B cell (primary cell): ENCODE measurements around the gene ST8SIA5. TPM values are rescaled to one million over a fixed set of nuclear protein-coding genes. Genes with fewer than 3 reads are reported as not detected.

Experiments
- ATAC-seq: fragments of 200-7000 bp; cut with Tn5 transposase; one replicate; pipeline ENCODE4 v1.10.0; 2021; ENCODE audit warnings: low read depth, mild to moderate bottlenecking, moderate number of reproducible peaks, moderate library complexity
- CTCF ChIA-PET: fragments of 350-600 bp; sonication (Branson Sonifier 250); formaldehyde crosslinking; loops from one replicate; lab custom pipeline; 2021; ENCODE audit warnings: antibody characterized with exemption, inconsistent platforms; lab: Charles Lee
- POLR2A ChIA-PET: fragments of 350-600 bp; sonication (Branson Sonifier 250); formaldehyde crosslinking; loops from one replicate; lab custom pipeline; 2021; ENCODE audit warnings: antibody characterized with exemption; lab: Charles Lee
- DNase-seq: peaks from one replicate; pipeline ENCODE4 v3.0.0; 2013
- H2AFZ ChIP-seq: 2 replicates; pipeline ENCODE4 v1.6.1; 2012; ENCODE audit warnings: mild to moderate bottlenecking, low read depth, low read length; ENCODE audit not compliant: insufficient read depth, poor library complexity, severe bottlenecking
- H3K27ac ChIP-seq, 2 donors: 1 replicate in 1 of 2; 2 replicates in 1 of 2; pipeline ENCODE4 v1.5.1; 2012 to 2013; ENCODE audit warnings: low read length in 2 of 2, mild to moderate bottlenecking in 2 of 2, moderate library complexity in 1 of 2
- H3K27me3 ChIP-seq, 4 experiments: fragments of 200-600 bp in 1 of 4; sonication (generic) in 1 of 4; replicated peaks in 1 of 4; 1 replicate in 2 of 4; 2 replicates in 2 of 4; pipeline versions ENCODE4 v1.6.1 to v1.7.0; 2013 to 2016; ENCODE audit warnings: low read length in 3 of 4, mild to moderate bottlenecking in 2 of 4, mixed read lengths in 1 of 4, moderate library complexity in 1 of 4; ENCODE audit not compliant: insufficient read depth in 4 of 4, control insufficient read depth in 3 of 4; ENCODE audit errors: control extremely low read depth in 1 of 4
- H3K36me3 ChIP-seq, 2 experiments: replicated peaks in 1 of 2; 1 replicate in 1 of 2; 2 replicates in 1 of 2; pipeline versions ENCODE4 v1.6.1 to v1.7.1; 2013; ENCODE audit warnings: low read length in 1 of 2; ENCODE audit not compliant: insufficient read depth in 2 of 2, control insufficient read depth in 1 of 2; ENCODE audit errors: control extremely low read depth in 1 of 2, extremely low read depth in 1 of 2
- H3K4me1 ChIP-seq, 2 donors: fragments of 200-600 bp in 1 of 2; sonication (generic) in 1 of 2; 1 replicate in 1 of 2; 2 replicates in 1 of 2; pipeline versions ENCODE4 v1.5.1 to v1.6.1; 2013 to 2017; ENCODE audit warnings: low read length in 2 of 2; ENCODE audit not compliant: control insufficient read depth in 2 of 2, insufficient read depth in 2 of 2
- H3K4me2 ChIP-seq: replicated peaks from 2 replicates; pipeline ENCODE3; 2012; ENCODE audit warnings: mild to moderate bottlenecking, low read depth, low read length; ENCODE audit not compliant: poor library complexity, severe bottlenecking
- H3K4me3 ChIP-seq, 5 experiments: fragments of 200-600 bp in 1 of 5; sonication (generic) in 1 of 5; 1 replicate in 3 of 5; 2 replicates in 2 of 5; pipeline versions ENCODE4 v1.5.1 to v1.7.0; 2011 to 2016; ENCODE audit warnings: low read length in 4 of 5, mild to moderate bottlenecking in 4 of 5, low read depth in 2 of 5, control low read depth in 1 of 5, moderate library complexity in 1 of 5; ENCODE audit not compliant: insufficient read depth in 1 of 5; ENCODE audit errors: control extremely low read depth in 1 of 5, extremely low read depth in 1 of 5
- H3K79me2 ChIP-seq: fragments of 200-600 bp; sonication (generic); one replicate; pipeline ENCODE4 v1.6.0; 2016; ENCODE audit warnings: low read length; ENCODE audit not compliant: control insufficient read depth, insufficient read depth
- H3K9ac ChIP-seq: fragments of 200-600 bp; sonication (generic); 2 replicates; pipeline ENCODE4 v1.6.1; 2017; ENCODE audit warnings: mild to moderate bottlenecking, low read length, moderate library complexity
- H3K9me3 ChIP-seq, 3 donors: one replicate each; pipeline versions ENCODE4 v1.6.1 to v1.7.1; 2013; ENCODE audit warnings: low read length in 2 of 3; ENCODE audit not compliant: control insufficient read depth in 2 of 3, insufficient read depth in 1 of 3; ENCODE audit errors: control extremely low read depth in 1 of 3
- H4K20me1 ChIP-seq: 2 replicates; pipeline ENCODE4 v1.6.0; 2012; ENCODE audit warnings: mild to moderate bottlenecking, low read length; ENCODE audit not compliant: insufficient read depth, control insufficient read depth, poor library complexity, severe bottlenecking
- H3K27ac Mint-ChIP-seq: one replicate; pipeline ENCODE4 v1.8.0; 2021; ENCODE audit warnings: mixed read lengths
- H3K27me3 Mint-ChIP-seq: one replicate; pipeline ENCODE4 v1.8.0; 2021; ENCODE audit warnings: mixed read lengths
- H3K4me1 Mint-ChIP-seq: one replicate; pipeline ENCODE4 v1.8.0; 2021; ENCODE audit warnings: mixed read lengths
- H3K4me3 Mint-ChIP-seq: one replicate; pipeline ENCODE4 v1.8.0; 2021; ENCODE audit warnings: mixed read lengths
- H3K9me3 Mint-ChIP-seq: one replicate; pipeline ENCODE4 v1.8.0; 2022; ENCODE audit warnings: mixed read lengths; ENCODE audit not compliant: insufficient read depth
- CTCF ChIP-seq: fragments of 200-600 bp; IDR thresholded peaks from one replicate; pipeline ENCODE4 v1.8.0; 2022; ENCODE audit warnings: antibody characterized with exemption, mild to moderate bottlenecking
- EZH2 ChIP-seq: IDR thresholded peaks from 2 replicates; pipeline ENCODE4 v1.6.1; 2012; ENCODE audit warnings: borderline replicate concordance, low read depth, mild to moderate bottlenecking, moderate library complexity, low read length; ENCODE audit not compliant: insufficient read depth, poor library complexity, severe bottlenecking
- whole genome bisulfite sequencing: methylation state at CpG from one replicate; pipeline ENCODE4 v1.1.5; 2013; ENCODE audit warnings: missing lambda C conversion rate; ENCODE audit not compliant: insufficient coverage; 5-methylcytosine and 5-hydroxymethylcytosine counted together
- intact Hi-C: fragments of 100-400 bp; cut with micrococcal nuclease; formaldehyde crosslinking; loops from one replicate; pipeline ENCODE4 v1.10.0; 2022
- polyA plus RNA-seq: library from polyadenylated mRNA; depleted of rRNA; stranded (reverse); fragments of >200 nt; gene quantifications from 2 replicates; pipeline ENCODE4 v1.2.3, GENCODE V29; 2012
- total RNA-seq, 2 donors: library from RNA; stranded (reverse); fragments of 120-200 nt in 1 of 2; gene quantifications; 1 replicate in 1 of 2; 2 replicates in 1 of 2; pipeline versions ENCODE4 v1.2.3 to v1.2.4, GENCODE V29; 2013 to 2022

The ST8SIA5 gene
- total and polyA plus RNA-seq, 2 donors (not counting 1 experiment from before 2014, with no cell fraction given), result not detected

GRCh38 chr18:46650681-46651080, 106.2 kb downstream of the ST8SIA5 start:
- Histone ChIP-seq H3K27me3 (no peaks in the 10 kb centered on the region), H3K36me3 (no peaks in the 10 kb centered on the region), H3K4me1 (no peaks in the 10 kb centered on the region), H3K4me2 (no peak overlapping the region), H3K9me3 (no peaks in the 10 kb centered on the region), H3K79me2 (no peaks in the 10 kb centered on the region), H3K9ac (no peak overlapping the region), H4K20me1 (no peaks in the 10 kb centered on the region), H3K4me3 (no peak overlapping the region), H3K27ac (no peak overlapping the region), H2AFZ (no peak overlapping the region)
- intact Hi-C loops, result no loop called here
- H3K27ac Mint-ChIP-seq, result no peak overlapping the region
- no peak for TF ChIP-seq EZH2
- no peak for TF ChIP-seq CTCF
- no peaks in the 10 kb centered on the region for H3K4me1 Mint-ChIP-seq
- no peaks in the 10 kb centered on the region for H3K9me3 Mint-ChIP-seq
- ChIA-PET CTCF (no interaction called here), POLR2A (no interaction called here)
- peaks cover 4% of the 10 kb centered on the region for H3K27me3 Mint-ChIP-seq
- no CpG with 5 or more reads among the region's 4 CpGs for WGBS
- ATAC-seq (no peak), DNase-seq (no peak)
- H3K4me3 Mint-ChIP-seq, result no peak overlapping the region

GRCh38 chr18:46649071-46649862, 107.6 kb downstream of the ST8SIA5 start:
- no peaks in the 10 kb centered on the region for H3K9me3 ChIP-seq
- H3K27ac ChIP-seq, result no peak overlapping the region
- H3K27ac Mint-ChIP-seq, result no peak overlapping the region
- DNase-seq, result no peak
- no peaks in the 10 kb centered on the region for H3K9me3 Mint-ChIP-seq
- H3K4me1 ChIP-seq, result no peaks in the 10 kb centered on the region
- TF ChIP-seq EZH2, result no peak
- no peak for TF ChIP-seq CTCF
- H3K4me3 Mint-ChIP-seq, result no peak overlapping the region
- ATAC-seq, result no peak
- H4K20me1 ChIP-seq, result no peaks in the 10 kb centered on the region
- H3K4me1 Mint-ChIP-seq, result no peaks in the 10 kb centered on the region
- no peak overlapping the region for H3K4me3 ChIP-seq
- no peak overlapping the region for H2AFZ ChIP-seq
- H3K4me2 ChIP-seq, result no peak overlapping the region
- intact Hi-C loops, result no loop called here
- 87% methylated on average over 12 of the region's 12 CpGs for WGBS
- ChIA-PET CTCF (interaction anchor here (3.3 kb wide), 1 partner anchor 9 kb away, joined by 19 read pairs; the partner anchor contains the start of gene LOXHD1), POLR2A (no interaction called here)
- no peak overlapping the region for H3K9ac ChIP-seq
- no peaks in the 10 kb centered on the region for H3K27me3 ChIP-seq
- no peaks in the 10 kb centered on the region for H3K36me3 ChIP-seq
- H3K27me3 Mint-ChIP-seq, result peaks cover 4% of the 10 kb centered on the region
- no peaks in the 10 kb centered on the region for H3K79me2 ChIP-seq
